Measurements from ENCODE around the gene MAGEF1. TPM values are rescaled to one million over a fixed set of nuclear protein-coding genes. Genes with fewer than 3 reads are reported as not detected.

The MAGEF1 gene
- total and polyA plus RNA-seq, 9 of the 15 experiments (the other 6 are each of a cell fraction or from before 2014, with no cell fraction given): 1.5 to 39.1 (median 19.8) TPM

- TF ChIP-seq ZNF699 (CRISPR knock-in tag; IDR thresholded peaks at IDR 0.05; ENCODE audit: insufficient replicate concordance) (no peak), CREB5 (CRISPR knock-in tag; IDR thresholded peaks at IDR 0.05) (no peak), POLR2G (IDR thresholded peaks at IDR 0.05; ENCODE audit: low read depth, low read length) (peak; percentile 98), NFXL1 (CRISPR knock-in tag; IDR thresholded peaks at IDR 0.05) (no peak), BRD9 (IDR thresholded peaks at IDR 0.05; ENCODE audit: low read depth, partially characterized antibody) (peak; percentile 40), ETS1 (conservative IDR thresholded peaks at IDR 0.05; ENCODE audit: control insufficient read depth, low read depth, low read length) (peak; percentile 66; the same call in 1 of the 2 replicates), IRF9 (tag; IDR thresholded peaks at IDR 0.05) (no peak), PRPF4 (IDR thresholded peaks at IDR 0.05; ENCODE audit: insufficient read depth, low read depth, low read length, poor library complexity, severe bottlenecking) (no peak), TFAM (CRISPR knock-in tag; conservative IDR thresholded peaks at IDR 0.05) (no peak), HEY1 (CRISPR knock-in tag; IDR thresholded peaks at IDR 0.05; ENCODE audit: borderline replicate concordance) (no peak), FOXA3 (CRISPR knock-in tag; conservative IDR thresholded peaks at IDR 0.05 in 1 of 2, IDR thresholded peaks at IDR 0.05 in 1 of 2) (no peak), TAL1 (IDR thresholded peaks at IDR 0.05) (no peak), ZNF318 (IDR thresholded peaks at IDR 0.05; ENCODE audit: borderline replicate concordance in 1 of 2, low read depth in 1 of 2) (no peak), SNIP1 (IDR thresholded peaks at IDR 0.05; ENCODE audit: low read depth) (no peak)
Observed at GRCh38 chr3:184711493-184712247, at the start of gene MAGEF1 (continued).
